MV-4-11 (cell line): ENCODE data around the gene EXT2.

Source experiments
- DNase-seq: peaks from one replicate; lab custom pipeline; 2025; lab: John Stamatoyannopoulos, UW

Gene EXT2

DNA sequence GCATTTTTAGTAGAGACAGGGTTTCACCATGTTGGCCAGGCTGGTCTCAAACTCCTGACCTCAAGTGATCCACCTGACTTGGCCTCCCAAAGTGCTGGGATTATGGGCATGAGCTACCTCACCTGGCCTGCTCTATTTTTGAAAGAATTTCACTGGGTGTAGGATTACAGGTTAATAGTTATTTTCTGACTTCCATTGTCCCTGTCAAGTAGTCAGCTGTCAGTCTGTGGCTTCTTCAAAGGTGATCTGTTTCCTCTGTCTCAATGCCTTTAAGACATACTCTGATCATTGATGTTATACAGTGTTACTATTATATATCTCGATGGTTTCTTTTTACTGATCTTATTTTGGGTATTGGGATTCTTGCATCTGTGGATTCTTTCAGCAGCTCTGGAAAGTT, 10.1 kb upstream of the EXT2 start:
- no peak for DNase-seq

DNA sequence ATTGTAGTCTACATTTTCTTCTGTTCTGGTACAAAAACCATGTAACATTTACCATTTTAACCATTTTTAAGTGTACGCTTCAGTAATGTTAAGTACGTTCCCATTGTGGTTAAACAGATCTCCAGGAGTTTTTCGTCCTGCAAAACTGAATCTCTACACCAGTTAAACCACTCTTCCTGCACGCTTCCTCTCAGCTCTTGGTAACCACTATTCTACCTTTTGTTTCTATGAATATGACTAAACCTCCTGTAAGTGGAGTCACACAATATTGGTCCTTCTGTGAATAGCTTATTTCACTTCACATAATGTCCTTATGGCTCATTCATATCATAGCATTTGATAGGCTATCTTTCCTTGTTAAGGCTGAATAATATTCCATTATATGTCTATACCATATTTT, 7.1 kb upstream of the EXT2 start:
- no peak for DNase-seq

DNA sequence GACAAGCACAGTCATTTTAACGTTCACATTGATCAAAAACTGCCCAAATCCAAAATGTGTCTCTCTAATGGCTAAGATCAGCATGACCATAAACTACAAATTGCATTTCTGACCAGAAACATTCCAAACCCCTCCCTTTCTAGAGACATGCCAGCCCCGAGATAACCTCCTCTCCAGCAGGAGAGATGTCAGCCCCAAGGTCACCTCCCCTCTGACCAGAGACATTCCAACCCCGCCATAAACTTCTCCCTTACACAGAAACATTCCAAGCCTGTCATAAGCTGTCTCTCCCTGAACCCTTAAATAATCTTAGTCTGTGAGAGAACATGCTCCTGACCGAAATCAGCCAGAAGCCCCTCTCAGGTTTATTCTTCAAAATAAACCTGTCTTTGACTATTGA, 6.6 kb upstream of the EXT2 start:
- no peak for DNase-seq

DNA sequence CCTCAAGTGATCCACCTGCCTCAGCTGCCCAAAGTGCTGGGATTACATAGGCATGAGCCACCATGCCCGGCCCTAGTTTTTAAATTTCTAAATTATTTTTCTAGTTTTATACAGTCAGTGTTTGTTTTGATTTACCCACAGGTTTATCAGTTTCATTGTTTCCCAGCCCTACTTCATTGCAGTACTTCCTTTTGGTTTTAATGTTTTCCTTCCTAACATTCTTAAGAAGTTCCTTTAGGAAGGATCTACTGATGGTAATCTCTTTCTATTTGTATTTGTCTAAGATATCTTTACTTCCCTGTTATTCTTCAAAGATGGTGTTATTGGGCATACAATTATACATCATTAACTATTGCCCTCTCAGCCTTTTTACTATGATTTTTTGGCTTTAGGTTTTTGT, 4.9 kb upstream of the EXT2 start:
- no peak for DNase-seq

DNA sequence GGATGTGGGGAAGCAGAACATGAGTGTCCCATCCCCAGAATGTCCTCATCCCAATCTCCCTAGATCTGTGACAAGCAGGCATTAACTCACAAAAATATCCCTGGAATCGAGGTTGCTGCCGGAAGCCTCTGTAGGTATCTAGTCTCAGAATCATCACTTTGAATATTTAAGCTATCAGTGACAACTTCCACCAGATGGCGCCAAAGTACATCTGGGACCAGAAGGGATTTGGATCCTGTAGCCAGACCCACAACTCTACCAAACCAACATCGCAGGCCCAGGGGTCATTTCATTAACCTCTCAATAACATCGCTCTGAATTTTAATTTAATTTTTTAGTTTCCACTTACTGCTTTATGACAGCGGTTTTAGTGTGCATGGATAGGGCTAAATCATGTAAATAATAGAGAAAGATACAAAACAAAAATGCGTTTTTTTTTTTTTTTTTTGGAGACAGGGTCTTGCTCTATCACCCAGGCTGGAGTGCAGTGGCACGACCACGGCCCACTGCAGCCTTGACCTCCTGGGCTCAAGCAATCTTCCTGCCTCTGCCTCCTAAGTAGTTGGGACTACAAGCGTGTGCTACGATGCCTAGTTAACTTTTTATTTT, 1.1 kb upstream of the EXT2 start:
- DNase-seq, result peak; percentile 60

DNA sequence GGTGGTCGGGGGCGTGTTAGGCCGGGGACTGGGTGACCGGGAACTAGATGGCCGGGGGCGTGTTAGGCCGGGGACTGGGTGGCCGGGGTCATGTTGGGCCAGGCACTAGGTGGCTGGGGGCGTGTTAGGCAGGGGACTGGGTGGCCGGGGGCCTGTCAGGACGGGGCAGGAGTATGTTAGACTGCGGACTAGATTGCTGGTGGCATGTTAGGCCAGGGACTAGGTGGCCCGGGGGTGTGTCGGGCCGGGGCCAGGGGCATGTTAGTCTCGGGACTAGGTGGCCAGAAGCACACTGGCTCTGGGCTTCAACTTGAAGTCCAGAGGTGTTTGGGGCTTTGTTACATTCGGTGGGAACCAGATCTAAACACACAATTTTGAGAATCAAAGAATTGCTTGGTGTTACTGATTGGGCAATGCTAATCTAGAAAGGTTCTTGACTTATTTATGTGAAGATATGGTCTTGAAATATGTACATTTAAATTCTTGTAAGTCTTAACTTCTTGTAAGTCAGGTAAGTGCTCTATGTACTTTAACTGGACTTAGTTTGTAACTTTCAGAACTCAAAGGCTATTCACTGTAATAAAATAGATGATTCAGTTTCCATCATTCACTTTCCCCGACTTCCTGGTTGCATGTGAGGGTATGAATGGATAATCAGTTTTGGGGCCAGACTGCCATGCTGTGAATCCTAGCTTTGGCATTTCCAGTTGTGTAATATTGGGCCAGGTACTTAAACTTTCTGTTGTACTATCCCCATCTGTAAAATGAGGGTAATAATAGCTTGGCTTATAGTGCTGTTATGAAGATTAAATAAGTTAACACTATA, 1.1 kb downstream of the EXT2 start:
- no peak for DNase-seq

DNA sequence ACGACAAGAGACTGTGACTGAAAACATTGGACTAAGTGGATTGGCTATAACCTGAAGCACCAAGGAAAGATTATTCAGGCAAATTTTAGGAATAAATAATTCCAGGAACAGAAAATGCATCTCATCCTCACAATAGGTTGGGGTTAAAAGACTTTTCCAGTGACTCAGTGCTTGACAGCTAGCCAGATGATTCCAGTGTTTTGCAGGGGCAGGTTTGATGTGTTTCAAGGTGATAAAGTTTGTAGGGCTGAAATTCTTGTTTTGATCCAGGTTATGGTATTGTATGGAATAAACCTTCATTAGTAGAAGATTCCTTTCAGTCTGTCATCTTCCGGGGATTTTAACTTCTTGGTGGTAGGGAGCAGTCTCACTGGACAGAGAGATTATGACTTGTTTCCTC, 2.3 kb downstream of the EXT2 start:
- DNase-seq, result no peak

DNA sequence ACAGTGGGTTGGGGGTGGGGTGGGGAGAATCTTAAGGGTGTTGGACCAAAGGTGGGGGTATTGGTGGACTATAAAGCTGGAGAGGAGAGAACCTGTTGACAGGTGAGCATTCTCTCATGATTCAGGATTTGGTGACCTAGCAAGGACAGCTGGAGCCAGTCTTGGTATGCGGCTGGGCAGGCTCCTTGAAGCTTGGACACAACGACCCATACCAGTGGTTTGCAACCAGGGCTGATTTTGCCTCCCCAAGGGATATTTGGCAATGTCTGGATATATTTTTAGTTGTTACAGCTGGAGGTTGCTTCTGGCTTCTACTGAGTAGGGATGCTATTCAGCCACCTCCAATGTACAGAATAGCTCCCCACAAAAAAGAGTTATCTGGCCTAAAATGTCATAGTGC, 5.6 kb downstream of the EXT2 start:
- DNase-seq, result no peak

DNA sequence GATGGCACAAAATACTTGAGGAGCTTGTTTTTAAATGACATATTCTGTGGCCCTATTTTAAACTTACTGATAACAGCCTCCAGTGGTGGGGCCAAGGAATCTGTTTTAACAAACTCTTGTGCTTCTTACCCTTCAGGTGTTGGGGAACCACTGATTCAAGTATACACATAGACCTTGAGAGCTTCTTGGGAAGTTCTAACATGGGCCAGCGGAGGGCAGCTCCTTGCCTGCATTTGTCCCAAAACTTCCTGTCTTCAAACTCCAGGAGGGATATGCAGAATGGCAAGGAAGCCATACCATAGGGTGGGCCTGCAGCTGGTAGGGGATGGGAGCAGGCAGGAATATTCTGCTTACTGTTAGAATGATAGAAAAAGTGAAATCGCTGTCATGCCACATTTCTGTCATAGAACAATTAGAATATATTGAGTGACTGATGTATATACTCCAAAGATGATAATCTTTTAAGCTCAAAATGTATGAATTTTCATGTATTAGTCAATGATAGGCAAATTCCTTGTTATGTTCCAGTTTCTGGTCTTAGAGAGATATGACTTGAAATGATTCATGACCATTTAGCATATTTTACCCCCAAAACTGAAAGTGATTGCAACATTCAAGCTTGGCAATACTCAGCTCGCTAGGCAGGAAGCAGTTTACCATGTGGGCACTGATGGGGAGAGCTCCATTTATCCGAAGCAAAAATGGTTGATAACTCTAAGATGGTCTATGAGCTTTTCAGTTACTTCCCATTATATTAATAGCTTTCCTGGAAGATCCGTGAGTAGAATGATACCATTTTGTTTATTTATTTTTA, 9.2 kb downstream of the EXT2 start:
- peak; percentile 87 for DNase-seq

DNA sequence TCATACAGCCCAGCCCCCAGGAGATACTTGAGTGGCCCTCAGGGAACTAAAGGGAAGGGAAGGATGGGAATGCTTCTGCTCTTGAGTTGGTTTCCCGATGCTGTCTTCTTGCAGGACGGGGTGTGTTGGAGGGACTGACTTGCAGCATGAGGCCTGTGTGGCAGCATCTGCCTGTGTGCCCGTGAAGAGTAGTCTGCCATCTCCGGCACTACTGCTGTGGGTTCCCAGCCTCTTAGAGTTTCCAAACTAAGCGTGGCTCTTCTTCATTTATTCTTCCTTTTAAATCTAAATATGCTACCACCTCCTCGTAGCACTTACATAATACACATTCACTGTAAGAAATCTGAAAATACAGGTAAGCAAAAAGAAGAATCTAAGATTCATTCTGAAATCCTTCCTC, 12.8 kb downstream of the EXT2 start:
- DNase-seq, result no peak

DNA sequence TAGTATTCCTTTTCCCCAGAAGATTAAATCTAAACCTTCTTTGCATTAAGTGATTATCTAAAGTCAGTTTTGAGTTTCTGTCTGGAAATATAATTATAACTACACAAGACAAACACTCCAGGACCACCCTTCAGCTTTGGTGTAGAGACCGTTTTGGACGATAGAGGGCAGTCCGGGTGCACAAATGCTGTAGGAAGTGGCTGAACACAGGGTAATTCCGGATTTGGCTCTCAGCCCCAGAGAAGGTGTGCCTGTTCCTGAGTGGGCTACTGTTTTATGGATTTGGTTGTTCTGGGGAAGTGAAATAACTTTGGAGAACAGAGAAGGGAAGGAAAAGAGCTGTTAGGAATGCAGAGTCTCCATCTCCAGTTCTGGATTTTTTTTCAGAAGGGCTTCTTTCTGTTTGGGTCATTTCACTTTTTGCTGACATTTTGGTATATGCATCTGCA, 14.8 kb downstream of the EXT2 start:
- peak; percentile 45 for DNase-seq

DNA sequence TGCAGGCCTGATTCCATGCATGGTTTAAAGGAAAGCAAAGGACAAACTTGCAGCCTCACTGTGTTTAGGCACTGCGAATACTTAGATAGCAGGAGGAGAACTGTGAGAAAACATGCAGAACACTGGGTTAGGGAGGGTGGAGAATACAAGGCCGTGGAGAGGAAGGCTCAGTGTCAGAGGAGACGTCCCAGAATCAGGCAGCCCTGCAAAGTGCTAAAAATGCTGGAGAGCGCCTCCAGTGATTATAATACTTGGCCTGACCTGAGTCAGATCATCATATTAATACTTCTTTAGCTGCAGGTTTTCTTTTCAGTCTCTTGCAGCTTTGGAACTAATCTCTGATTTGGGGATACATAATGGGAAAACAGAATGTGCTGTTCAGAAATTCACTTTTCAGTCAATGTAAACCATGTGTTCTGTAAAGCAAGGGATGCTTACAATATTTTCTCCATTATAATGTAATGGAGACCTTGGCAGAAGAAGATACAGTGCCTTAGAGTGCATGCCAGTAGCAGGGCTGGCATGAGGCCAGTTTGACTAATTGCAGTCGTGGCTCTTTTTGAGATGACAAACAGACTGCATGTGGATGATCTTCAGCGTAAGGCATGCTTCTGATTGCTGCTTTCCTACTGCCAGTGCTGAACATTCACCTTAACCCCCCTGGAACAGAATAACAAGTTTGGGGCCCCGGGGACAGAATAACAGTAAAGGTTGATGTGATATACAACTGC, 16.8 kb downstream of the EXT2 start:
- no peak for DNase-seq

DNA sequence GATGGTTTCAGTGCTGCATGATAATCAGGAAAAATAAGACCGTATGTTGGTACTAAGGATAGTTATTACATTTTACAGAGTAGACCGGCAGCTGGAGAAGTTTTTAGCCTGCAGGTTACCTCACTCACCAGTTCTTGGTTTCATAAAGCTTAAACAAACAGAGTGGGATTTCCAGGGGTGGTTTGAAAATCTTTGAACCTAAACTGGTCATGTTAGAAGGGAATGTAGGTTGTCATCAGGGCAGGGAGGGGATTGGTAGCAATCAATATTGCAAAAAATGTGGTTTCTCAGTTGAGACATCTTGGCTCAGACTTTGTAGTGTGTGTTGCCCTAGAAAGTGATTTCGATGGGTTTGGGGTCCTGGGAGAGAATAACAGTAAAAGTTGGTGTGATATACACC, 17.5 kb downstream of the EXT2 start:
- DNase-seq, result no peak

DNA sequence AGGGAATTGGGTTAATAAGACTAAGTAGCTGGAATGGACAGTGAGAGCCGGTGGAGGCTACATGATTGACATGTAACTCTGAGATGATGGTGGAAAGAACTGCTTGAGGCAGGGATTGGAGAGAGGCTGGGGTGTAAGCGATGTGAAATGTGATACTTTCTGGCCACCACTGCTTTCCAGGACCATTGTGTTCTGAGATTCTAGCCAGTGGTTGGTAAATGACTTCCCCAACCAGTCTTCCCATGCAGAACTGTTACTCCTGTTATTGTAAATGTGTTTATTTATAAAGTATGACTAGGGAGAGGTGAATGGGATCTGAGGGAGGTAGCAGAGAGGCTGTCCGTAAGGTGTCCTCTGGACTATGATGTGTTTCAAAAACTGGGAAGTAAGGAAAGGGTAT, 18.1 kb downstream of the EXT2 start:
- no peak for DNase-seq

DNA sequence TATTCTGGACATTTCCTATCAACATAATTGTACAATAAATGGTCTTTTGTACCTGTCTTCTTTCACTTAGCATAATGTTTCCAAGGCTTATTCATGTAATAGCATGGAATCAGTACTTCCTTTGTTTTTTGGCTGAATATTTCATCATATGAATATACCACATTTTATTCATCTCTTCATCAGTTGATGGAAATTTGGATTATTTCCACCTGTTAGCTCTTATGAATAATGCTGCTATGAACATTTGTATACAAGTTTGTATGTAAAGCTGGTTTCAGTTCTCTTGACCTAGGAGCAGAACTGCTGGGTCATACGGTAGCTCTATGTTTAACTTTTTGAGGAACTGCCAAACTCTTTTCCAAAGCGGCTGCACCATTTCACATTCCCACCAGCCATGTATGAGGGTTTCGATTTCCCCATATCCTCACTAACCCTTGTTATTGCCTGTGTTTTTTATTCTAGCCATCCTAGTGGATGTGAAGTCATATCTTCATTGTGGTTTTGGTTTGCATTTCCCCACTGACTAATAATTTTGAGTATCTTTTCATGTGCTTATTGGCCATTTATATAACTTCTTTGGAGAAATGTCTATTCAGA, 20.9 kb downstream of the EXT2 start:
- peak; percentile 86 for DNase-seq

DNA sequence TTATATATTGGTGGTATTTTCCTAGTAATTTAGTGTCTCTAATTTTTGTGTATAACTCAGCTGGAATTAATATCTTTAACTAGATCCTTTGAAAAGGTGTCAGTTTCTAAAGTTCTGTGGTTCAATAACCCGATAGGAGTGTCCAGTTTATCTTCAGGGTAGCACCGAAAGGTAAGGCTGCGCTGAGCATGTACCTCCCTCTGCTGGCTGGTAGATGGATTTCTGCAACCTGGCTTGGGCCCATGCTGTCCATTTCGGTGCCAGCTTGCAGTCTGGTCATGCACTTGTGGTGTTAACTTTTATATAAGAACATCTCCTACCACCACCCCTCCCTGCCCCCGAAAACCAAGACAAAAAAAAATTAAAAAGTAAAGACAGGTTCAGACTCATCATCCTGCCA, 24.7 kb downstream of the EXT2 start:
- no peak for DNase-seq

DNA sequence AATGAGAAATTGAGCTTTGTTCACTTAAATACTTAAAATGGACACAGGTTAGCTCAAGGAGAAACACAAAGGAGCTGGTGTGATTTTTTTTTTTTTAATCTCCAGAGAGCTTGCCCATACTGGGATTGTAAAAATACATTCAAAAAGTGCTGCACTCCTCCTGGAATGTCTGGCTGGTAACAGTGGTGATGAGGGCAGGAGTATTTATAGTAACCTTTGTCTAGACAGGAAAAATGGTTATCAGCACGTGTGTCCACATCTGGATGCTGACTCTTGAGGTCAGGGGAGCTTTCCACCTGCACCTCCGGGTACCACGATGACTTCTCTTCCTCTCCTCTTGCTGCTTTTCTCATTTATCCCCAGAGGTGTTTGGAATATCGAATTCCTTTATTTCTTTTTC, 30.1 kb downstream of the EXT2 start:
- DNase-seq, result no peak

DNA sequence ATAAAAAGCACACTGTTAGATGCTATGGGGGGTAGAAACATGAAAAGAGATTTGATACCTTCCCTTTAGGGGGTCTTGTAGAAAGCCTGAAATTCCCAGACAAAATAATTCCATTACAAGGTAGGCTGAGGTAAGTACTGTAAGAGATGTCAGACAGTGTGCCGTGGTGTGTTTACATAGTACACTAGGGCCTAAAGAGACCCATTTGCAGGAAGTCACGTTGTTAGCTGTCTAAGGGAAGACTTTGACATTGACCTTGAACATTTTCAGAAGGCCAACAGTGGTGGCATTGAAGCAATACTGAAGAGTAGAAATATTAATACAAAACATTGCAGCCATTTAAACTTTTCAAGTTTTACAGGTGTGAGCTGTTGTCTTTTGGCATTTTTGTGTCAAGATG, 30.8 kb downstream of the EXT2 start:
- DNase-seq, result no peak

DNA sequence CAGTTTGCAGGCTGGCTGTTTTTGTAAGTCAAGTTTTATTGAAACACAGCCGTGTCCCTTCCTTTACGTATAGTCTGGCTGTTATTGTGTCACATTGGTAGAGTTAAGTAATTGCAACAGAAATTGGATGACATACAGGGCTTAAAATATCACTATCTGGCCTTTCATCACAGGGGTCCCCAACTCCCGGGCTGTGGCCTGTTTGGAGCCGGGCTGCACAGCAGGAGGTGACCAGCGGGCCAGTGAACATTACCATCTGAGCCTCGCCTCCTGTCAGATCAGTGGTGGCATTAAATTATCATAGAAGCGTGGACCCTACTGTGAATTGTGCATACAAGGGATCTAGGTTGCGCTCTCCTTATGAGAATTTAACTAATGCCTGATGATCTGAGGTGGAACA, 31.7 kb downstream of the EXT2 start:
- peak; percentile 29 for DNase-seq

DNA sequence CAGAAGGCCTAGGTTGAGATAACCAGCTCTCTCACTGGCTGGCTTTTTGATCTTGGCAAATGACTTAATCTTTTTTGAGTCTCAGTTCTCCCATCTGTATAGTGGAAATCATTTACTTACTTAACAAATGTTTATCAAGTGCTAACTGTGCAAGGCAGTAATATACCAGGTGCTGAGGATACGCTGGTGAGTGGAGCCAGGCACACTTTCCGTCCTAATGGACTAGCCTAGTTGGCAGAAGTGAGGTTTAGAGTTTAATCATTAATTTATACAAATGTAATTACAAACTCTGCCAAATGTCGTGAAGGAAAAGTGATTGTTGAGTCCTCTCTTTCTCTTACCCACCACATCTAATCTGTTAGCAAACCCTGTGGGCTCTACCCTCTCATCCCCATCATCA, 33.3 kb downstream of the EXT2 start:
- DNase-seq, result no peak

DNA sequence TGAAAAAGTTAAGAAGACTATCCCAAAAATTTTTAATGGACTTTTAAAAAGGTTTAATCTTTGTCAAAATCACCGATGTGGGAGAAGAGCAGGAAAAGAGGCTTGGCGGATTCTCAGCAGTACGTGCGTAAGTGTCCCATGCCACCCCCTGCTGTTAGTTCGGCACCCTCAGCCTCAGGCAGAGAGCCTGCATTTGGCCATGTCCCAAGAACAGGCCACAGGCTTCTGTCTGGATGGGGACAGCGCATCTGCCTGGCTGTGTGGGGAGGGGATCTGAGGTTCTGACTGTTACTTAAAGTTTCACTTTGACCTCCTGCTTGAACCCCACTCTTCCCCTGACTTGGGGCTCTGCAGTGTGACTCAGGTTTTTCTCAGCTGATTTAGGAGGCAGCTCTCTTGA, 35.3 kb downstream of the EXT2 start:
- peak; percentile 19 for DNase-seq
